Hematopoietic multipotent progenitor cell treated with erythropoietin and hydrocortisone succinate and interleukin-3 and kit ligand, for 8 days (in vitro differentiated cells): ENCODE results near the gene SEMA6C.
"Not testable (repeated sequence)": the region's sequence is repeated elsewhere in the genome, so short reads cannot be mapped to it uniquely, and the experiment has no call there.

Source experiments
- DNase-seq: peaks from one replicate; pipeline ENCODE4 v3.0.0-alpha.2; 2015

SEMA6C gene

DNA sequence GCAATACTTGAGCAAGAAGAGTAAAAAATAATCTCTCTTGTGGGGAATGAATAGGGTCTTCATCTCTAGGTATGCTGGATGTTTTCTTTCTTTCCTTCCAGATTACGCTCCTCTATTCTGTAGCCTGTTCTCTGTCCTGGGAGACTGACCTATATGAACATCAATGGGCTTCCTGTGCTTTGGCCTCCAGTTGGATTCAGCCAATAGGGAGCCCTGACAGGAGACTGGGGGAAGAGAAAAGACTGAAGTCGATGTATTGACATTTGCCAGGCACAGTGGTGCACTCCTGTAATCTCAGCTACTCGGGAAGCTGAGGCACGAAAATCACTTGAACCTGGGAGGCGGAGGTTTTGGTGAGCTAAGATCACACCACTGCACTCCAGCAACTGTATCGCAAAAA lies 17.6 kb downstream of the SEMA6C start:
- DNase-seq = no peak

DNA sequence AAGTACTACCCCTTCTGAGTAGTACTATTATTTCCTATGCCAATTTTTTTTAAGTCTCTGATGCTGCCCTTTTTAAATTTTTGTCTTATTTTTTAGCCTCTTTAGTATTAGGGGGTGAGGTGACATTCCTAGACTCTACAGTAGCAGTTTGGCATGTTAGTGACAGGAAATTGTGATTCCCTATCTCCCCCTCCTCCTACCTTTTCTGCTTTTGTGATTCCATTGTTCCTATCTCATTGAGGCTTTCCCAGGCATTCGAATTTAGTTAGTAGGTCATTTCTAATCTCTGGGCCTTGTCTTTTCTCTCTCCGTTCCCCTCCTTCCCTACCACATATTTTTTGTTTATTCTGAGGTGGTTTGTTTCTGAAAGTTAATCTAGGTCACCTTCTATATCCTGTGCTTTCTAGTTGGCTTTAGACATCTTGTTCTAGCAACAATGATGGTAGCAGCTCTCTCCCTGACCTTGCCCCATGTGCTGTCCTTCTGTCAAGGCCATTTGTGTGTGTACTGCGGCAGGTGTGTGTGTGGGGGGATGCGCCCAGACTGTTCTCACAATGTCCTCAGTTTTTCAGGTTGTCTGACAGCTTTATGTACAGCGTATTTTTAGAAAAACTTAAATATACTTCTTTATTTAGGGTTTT lies 21.5 kb downstream of the SEMA6C start:
- no peak for DNase-seq

DNA sequence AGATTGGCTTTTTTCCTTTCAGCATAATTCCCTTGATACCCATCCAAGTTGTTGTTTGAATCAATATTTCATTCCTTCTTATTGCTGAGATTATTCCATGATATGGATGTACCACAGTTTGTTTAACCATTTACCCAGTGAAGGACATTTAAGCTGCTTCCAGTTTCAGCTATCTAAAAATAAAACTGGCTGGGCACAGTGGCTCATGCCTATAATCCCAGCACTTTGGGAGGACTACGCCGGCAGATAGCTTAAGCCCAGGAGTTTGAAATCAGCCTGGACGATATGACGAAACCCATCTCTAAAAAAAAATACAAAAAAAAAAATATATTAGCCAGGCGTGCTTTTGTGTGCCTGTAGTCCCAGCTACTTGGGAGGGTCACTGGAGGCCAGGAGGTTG lies 32.6 kb downstream of the SEMA6C start:
- no peak for DNase-seq

GRCh38 chr1:151108331-151108730 lies 38.1 kb downstream of the SEMA6C start:
- DNase-seq = no peak

- DNase-seq = no peak
Measured at GRCh38 chr1:151106894-151107293, 39.5 kb downstream of the SEMA6C start.

- DNase-seq = no peak
Measured at GRCh38 chr1:151104630-151105029, 41.8 kb downstream of the SEMA6C start.

- DNase-seq = no peak
Measured at GRCh38 chr1:151098126-151098525, 48.3 kb downstream of the SEMA6C start.

DNA sequence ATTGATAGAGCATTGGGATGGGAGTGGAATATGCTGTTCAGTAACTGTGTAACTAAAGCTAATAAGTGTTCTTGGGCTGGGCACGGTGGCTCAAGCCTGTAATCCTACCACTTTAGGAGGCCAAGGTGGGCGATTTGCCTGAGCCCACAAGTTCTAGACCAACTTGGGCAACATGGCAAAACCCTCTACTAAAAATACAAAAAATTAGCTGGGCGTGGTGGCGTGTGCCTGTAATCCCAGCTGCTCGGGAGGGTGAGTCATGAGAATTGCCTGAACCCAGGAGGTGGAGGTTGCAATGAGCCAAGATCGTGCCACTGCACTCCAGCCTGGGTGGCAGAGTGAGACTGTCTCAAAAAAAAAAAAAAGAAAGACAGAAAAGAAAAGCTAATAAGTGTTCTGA lies 49.0 kb downstream of the SEMA6C start:
- not testable (repeated sequence) for DNase-seq

DNA sequence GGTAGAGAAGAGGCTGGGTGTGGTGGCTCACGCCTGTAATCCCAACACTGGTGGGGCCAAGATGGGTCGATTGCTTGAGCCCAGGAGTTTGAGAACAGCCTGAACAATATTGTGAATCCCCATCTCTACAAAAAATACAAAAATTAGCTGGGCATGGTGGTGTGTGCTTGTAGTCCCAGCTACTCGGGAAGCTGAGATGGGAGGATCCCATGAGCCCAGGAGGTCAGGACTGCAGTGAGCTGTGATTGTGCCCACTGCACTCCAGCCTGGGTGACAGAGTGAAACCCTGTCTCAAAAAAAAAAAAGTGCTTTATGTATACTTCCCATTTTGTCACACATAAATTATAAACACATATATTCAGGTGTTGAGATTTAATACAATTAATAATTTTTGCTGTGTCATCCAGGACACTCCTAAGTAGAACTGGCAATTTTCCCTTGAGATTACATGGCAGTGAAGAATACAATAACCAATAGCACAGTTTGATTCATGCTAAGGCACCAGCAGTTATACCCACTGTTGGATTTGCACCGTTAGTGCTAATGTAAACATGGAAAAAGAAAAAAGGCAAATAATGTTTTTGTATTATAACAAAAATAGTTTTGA lies 60.4 kb downstream of the SEMA6C start:
- DNase-seq = no peak
